22Rv1 (cell line): Measurements from ENCODE around the gene ACO1.
A peak's percentile ranks its signal among the peaks of the same experiment; 100 is the strongest.

ENCODE experiments used
- CTCF ChIP-seq: fragments of 450-650 bp; IDR thresholded peaks from 2 replicates; pipeline ENCODE4 v1.5.1; 2017; ENCODE audit warnings: mild to moderate bottlenecking
- ZFX ChIP-seq: fragments of 450-650 bp; IDR thresholded peaks from 2 replicates; pipeline ENCODE4 v1.6.1; 2017; ENCODE audit warnings: antibody characterized with exemption, borderline replicate concordance

- TF ChIP-seq CTCF: peak; percentile 41
- no peak for TF ChIP-seq ZFX
Measured at GRCh38 chr9:32351845-32352244, 32.6 kb upstream of the ACO1 start.
